Fibroblast of lung (primary cell): Measurements from ENCODE around the gene UTY. TPM values are rescaled to one million over a fixed set of nuclear protein-coding genes. Genes with fewer than 3 reads are reported as not detected.

ENCODE experiments used
- DNase-seq, 2 donors: peaks; one replicate each; pipeline versions ENCODE4 v3.0.0 to v3.0.0-alpha.2; 2010; ENCODE audit warnings: low read depth in 2 of 2
- H2AFZ ChIP-seq: 2 replicates; pipeline ENCODE4 v1.5.1; 2012; ENCODE audit warnings: low read length, control low read depth, inconsistent platforms
- H3K27ac ChIP-seq: 2 replicates; pipeline ENCODE4 v1.5.1; 2011; ENCODE audit warnings: low read length, control low read depth; ENCODE audit not compliant: insufficient read depth
- H3K27me3 ChIP-seq: 2 replicates; pipeline ENCODE4 v1.5.1; 2011; ENCODE audit warnings: mild to moderate bottlenecking, low read length; ENCODE audit not compliant: control insufficient read depth, insufficient read depth
- H3K36me3 ChIP-seq: 2 replicates; pipeline ENCODE4 v1.5.1; 2011; ENCODE audit warnings: low read length; ENCODE audit not compliant: control insufficient read depth, insufficient read depth
- H3K4me1 ChIP-seq: 2 replicates; pipeline ENCODE4 v1.5.1; 2011; ENCODE audit warnings: low read length; ENCODE audit not compliant: control insufficient read depth, insufficient read depth; ENCODE audit errors: extremely low read depth
- H3K4me2 ChIP-seq: 2 replicates; pipeline ENCODE4 v1.5.1; 2011; ENCODE audit warnings: low read length, control low read depth; ENCODE audit not compliant: insufficient read depth; ENCODE audit errors: extremely low read depth
- H3K4me3 ChIP-seq, 4 experiments: fragments of 200-600 bp in 1 of 4; sonication (generic) in 1 of 4; replicated peaks in 1 of 4; 2 replicates each; pipeline ENCODE4 v1.5.1; 2011 to 2016; ENCODE audit warnings: low read length in 4 of 4, low read depth in 3 of 4, mild to moderate bottlenecking in 3 of 4, control low read depth in 2 of 4, inconsistent platforms in 1 of 4, mixed read lengths in 1 of 4; ENCODE audit not compliant: insufficient read depth in 1 of 4; ENCODE audit errors: control extremely low read depth in 1 of 4
- H3K79me2 ChIP-seq: 2 replicates; pipeline ENCODE4 v1.5.1; 2012; ENCODE audit warnings: mild to moderate bottlenecking, low read length, inconsistent platforms; ENCODE audit not compliant: control insufficient read depth, insufficient read depth
- H3K9ac ChIP-seq: 2 replicates; pipeline ENCODE4 v1.5.1; 2011; ENCODE audit warnings: mild to moderate bottlenecking, low read length, control low read depth; ENCODE audit not compliant: insufficient read depth
- H3K9me3 ChIP-seq: 2 replicates; pipeline ENCODE4 v1.5.1; 2012; ENCODE audit warnings: low read depth, low read length; ENCODE audit not compliant: control insufficient read depth, insufficient read depth
- H4K20me1 ChIP-seq: 2 replicates; pipeline ENCODE4 v1.5.1; 2011; ENCODE audit warnings: low read length; ENCODE audit not compliant: control insufficient read depth, insufficient read depth; ENCODE audit errors: extremely low read depth
- EZH2 ChIP-seq: IDR thresholded peaks from 2 replicates; pipeline ENCODE4 v1.5.1; 2012; ENCODE audit warnings: low read length, control low read depth, mild to moderate bottlenecking; ENCODE audit errors: missing control alignments
- polyA plus RNA-seq, 2 donors: library from polyadenylated mRNA; depleted of rRNA in 1 of 2; stranded (reverse) in 1 of 2; unstranded in 1 of 2; fragments of >200 nt; gene quantifications; 2 replicates each; pipeline ENCODE4 v1.2.1, GENCODE V29; 2011 to 2012; ENCODE audit warnings: missing spikeins in 1 of 2
- total RNA-seq: library from RNA; depleted of rRNA; stranded (reverse); fragments of >200 nt; gene quantifications from 2 replicates; pipeline ENCODE4 v1.2.1, GENCODE V29; 2014
- TF ChIP-seq, protein P1 (sequence below), 2 donors: IDR thresholded peaks in 1 of 2; conservative IDR thresholded peaks in 1 of 2; 1 replicate in 1 of 2; 2 replicates in 1 of 2; pipeline ENCODE4 v1.5.1; 2011 to 2012; ENCODE audit warnings: low read length in 2 of 2, control low read depth in 1 of 2, inconsistent platforms in 1 of 2, low read depth in 1 of 2, mild to moderate bottlenecking in 1 of 2

UTY gene
- total and polyA plus RNA-seq, 2 donors (not counting 1 experiment from before 2014, with no cell fraction given), result 7.7 TPM; not detected in 1

DNA sequence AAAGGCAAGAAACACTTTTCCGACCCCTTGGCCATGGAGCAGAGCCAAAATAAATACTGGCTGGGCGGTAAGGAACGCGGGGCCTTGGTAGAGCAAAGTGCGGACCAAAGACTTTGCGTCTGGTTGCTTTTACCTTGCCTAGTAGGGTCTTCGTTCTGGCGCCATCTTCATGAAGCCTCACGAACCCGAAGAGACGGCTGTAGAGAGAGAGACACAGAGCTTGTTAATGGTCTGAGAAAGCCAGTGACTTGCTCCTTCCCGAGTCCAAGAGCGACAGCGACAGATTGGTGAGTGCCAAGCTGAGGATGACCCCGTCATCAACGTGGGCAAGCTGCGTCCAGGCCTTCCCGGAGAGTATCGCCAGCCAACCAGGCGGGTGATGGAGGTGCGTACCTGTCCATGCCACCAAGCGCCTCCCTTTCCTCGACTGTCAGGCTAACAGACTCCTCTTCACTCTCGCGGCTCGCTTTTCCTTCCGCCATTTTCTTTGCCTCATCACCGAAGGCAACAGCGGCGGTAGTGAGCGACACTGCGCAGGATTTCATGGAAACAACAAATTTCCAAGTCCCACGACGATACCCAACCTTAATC lies 617 bp downstream of the UTY start:
- Histone ChIP-seq H3K27ac (peak overlapping the region; percentile 74), H3K4me3 (peak overlapping the region in 3 of 4 experiments; percentile 47 to 97 (median 84))
- no peak for TF ChIP-seq EZH2
- TF ChIP-seq, protein P1, sequence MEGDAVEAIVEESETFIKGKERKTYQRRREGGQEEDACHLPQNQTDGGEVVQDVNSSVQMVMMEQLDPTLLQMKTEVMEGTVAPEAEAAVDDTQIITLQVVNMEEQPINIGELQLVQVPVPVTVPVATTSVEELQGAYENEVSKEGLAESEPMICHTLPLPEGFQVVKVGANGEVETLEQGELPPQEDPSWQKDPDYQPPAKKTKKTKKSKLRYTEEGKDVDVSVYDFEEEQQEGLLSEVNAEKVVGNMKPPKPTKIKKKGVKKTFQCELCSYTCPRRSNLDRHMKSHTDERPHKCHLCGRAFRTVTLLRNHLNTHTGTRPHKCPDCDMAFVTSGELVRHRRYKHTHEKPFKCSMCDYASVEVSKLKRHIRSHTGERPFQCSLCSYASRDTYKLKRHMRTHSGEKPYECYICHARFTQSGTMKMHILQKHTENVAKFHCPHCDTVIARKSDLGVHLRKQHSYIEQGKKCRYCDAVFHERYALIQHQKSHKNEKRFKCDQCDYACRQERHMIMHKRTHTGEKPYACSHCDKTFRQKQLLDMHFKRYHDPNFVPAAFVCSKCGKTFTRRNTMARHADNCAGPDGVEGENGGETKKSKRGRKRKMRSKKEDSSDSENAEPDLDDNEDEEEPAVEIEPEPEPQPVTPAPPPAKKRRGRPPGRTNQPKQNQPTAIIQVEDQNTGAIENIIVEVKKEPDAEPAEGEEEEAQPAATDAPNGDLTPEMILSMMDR (conservative IDR thresholded peaks at IDR 0.05 in 1 of 2, IDR thresholded peaks at IDR 0.05 in 1 of 2; ENCODE audit: low read depth in 1 of 2, low read length in 2 of 2), result peak in 1 of 2 donors; percentile 6

DNA sequence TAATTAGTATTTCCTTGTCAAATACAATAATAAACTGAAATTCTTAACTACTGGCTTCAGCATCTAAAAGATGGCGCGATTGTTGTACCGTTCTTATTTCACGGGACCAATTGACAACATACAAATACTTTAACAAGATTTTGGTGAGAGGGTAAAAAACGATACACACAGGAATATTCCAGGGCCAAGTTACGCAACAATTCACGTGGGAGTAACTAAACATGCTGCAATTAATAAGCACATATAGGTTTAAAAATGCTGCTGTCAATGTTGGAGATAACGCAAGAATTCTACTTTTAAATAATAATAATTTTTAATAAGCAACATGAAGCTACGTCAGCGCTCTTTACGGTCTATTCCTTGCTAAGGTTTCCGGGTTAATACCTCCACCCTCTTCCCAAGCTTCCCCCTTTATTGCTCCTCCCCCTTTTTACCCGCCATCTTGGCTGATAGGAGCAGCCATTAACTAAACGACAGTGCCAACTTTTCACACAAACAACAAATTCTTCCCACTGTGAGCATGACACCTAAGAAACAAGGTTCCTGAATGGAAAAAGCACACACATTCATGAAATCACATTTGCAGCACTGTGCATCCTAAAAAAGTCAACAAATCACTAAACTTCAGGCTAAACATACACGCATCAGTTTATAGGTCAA lies 1.6 kb downstream of the UTY start:
- no peak for TF ChIP-seq EZH2
- TF ChIP-seq, protein P1 (conservative IDR thresholded peaks at IDR 0.05 in 1 of 2, IDR thresholded peaks at IDR 0.05 in 1 of 2; ENCODE audit: low read depth in 1 of 2, low read length in 2 of 2), result no peak
- no peaks in the 10 kb centered on the region for H3K9me3 ChIP-seq
- no peaks in the 10 kb centered on the region for H3K27me3 ChIP-seq
- no peaks in the 10 kb centered on the region for H3K36me3 ChIP-seq
- peaks cover 4% of the 10 kb centered on the region for H3K79me2 ChIP-seq
- peak overlapping the region; percentile 59 for H3K4me2 ChIP-seq
- DNase-seq, result peak in 1 of 2 donors; percentile 71
- H3K27ac ChIP-seq, result peak overlapping the region; percentile 74
- H3K4me3 ChIP-seq, result peak overlapping the region in 3 of 4 experiments; percentile 41 to 97 (median 84)
- no peaks in the 10 kb centered on the region for H4K20me1 ChIP-seq
- peak overlapping the region; percentile 85 for H3K9ac ChIP-seq
- H2AFZ ChIP-seq, result no peak overlapping the region
- H3K4me1 ChIP-seq, result no peaks in the 10 kb centered on the region

More for the DNA sequence above, 617 bp downstream of the UTY start:
- H3K9ac ChIP-seq, result peak overlapping the region; percentile 85
- no peaks in the 10 kb centered on the region for H4K20me1 ChIP-seq
- no peaks in the 10 kb centered on the region for H3K36me3 ChIP-seq
- no peaks in the 10 kb centered on the region for H3K9me3 ChIP-seq
- H3K27me3 ChIP-seq, result no peaks in the 10 kb centered on the region
- peaks cover 4% of the 10 kb centered on the region for H3K79me2 ChIP-seq
- no peak overlapping the region for H3K4me2 ChIP-seq
- no peak overlapping the region for H2AFZ ChIP-seq
- H3K4me1 ChIP-seq, result no peaks in the 10 kb centered on the region
- peak in 1 of 2 donors; percentile 43 for DNase-seq

DNA sequence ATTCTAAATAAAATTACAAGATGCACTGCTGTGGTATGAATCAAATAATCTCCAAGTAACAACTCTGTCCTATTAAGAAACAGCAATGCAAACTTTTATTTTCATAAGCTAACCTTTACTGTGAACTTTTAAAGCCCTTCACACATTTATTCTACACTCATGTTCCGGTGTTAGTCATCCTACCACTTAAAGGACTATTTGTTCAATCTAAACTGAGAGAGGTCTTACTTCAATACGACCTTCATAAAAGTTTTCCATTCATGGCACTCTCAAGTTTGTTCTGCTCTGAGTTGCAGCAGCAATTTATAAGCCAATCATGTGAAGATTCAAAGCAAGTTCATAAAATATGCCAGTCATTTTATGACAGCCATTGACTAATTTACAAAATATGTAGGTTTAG lies 4.8 kb downstream of the UTY start:
- TF ChIP-seq EZH2, result no peak
- TF ChIP-seq, protein P1 (conservative IDR thresholded peaks at IDR 0.05 in 1 of 2, IDR thresholded peaks at IDR 0.05 in 1 of 2; ENCODE audit: low read depth in 1 of 2, low read length in 2 of 2), result no peak
- Histone ChIP-seq H3K4me3 (no peak overlapping the region), H3K79me2 (peaks cover 4% of the 10 kb centered on the region), H3K4me1 (no peaks in the 10 kb centered on the region), H3K27ac (no peak overlapping the region), H2AFZ (no peak overlapping the region), H3K9ac (no peak overlapping the region), H3K27me3 (no peaks in the 10 kb centered on the region), H3K9me3 (no peaks in the 10 kb centered on the region), H4K20me1 (no peaks in the 10 kb centered on the region), H3K36me3 (no peaks in the 10 kb centered on the region), H3K4me2 (no peak overlapping the region)
- DNase-seq, result no peak
